Erythroblast (primary cell): ENCODE measurements around the gene ATP2A3.

Experiments
- DNase-seq, 2 experiments: peaks; one replicate each; lab custom pipeline; 2025; lab: John Stamatoyannopoulos, UW
- GATA1 ChIP-seq: IDR thresholded peaks from 2 replicates; pipeline ENCODE4 v1.6.1; 2011; ENCODE audit warnings: low read depth, mild to moderate bottlenecking, control low read depth, low read length, moderate library complexity
- POLR2A ChIP-seq: IDR thresholded peaks from 2 replicates; pipeline ENCODE4 v1.6.1; 2011; ENCODE audit warnings: mild to moderate bottlenecking, low read length

The ATP2A3 gene

GRCh38 chr17:3882276-3882675, 82.0 kb downstream of the ATP2A3 start:
- DNase-seq, result no peak
- no peak for TF ChIP-seq POLR2A
- no peak for TF ChIP-seq GATA1

GRCh38 chr17:3880983-3881382, 83.3 kb downstream of the ATP2A3 start:
- no peak for DNase-seq
- no peak for TF ChIP-seq POLR2A
- TF ChIP-seq GATA1, result no peak

- no peak for DNase-seq
- TF ChIP-seq GATA1, result no peak
These were observed 84.4 kb downstream of the ATP2A3 start for GRCh38 chr17:3879591-3880417.

- TF ChIP-seq POLR2A (no peak), GATA1 (no peak)
- DNase-seq, result no peak
These were observed 85.1 kb downstream of the ATP2A3 start for GRCh38 chr17:3879186-3879585.

DNA sequence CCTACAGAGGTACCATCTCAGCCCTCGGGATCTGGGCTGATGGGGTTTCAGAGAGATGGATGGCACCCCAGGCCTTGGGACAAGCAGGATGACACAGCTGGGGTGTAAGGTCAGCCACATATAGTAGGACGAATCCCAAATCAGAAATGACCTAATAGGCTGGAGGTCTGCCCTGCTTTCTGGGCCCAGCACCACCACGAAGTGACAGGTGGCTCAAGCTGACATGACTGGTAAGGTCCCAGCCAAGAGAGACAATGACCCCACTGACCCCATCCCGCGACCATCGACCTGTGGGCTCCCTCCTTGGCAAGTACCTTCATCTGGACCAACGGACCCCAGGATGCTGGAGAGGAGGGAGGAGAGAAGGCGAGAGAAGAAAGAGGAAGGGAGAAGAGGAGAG, 87.0 kb downstream of the ATP2A3 start:
- DNase-seq, result no peak
- TF ChIP-seq GATA1, result no peak
- TF ChIP-seq POLR2A, result no peak

DNA sequence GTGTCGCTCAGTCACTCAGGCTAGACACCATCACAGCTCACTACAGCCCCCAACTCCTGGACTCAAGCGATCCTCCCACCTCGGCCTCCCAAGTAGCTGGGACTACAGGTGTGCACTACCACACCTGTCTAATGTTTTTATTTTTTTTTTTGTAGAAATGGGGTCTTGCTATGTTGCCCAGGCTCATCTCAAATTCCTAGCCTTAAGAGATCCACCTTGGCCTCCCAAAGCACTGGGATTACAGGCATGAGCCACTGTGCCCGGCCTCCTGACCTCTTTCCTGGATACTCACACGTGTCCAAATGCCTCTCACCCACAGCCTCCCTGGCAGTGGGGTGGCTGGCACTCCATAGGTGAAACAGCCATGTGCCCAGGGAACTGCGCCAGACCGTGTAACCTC, 88.9 kb downstream of the ATP2A3 start:
- TF ChIP-seq GATA1 (no peak), POLR2A (no peak)
- DNase-seq, result no peak
